Measurements from ENCODE around the gene ERVH48-1.
A peak's percentile ranks its signal among the peaks of the same experiment; 100 is the strongest.

Gene ERVH48-1

DNA sequence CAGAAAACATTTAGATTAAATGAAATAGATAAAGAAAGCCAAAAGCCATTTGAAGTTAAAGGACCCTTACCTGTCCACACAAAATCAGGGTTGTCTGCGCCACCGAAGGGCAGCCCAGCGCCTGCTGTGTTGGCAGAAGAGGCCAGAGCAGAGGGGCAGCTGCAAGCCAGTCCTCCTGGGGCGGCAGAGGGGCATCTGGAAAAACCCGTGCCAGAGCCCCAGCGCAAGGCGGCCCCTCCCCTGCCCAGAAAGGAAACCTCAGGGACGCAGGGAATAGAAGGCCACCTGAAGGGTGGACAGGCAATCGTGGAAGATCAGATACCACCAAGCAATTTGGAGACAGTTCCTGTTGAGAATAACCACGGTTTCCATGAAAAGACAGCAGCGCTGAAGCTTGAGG, 21.6 kb downstream of the ERVH48-1 start:
- Histone ChIP-seq H3K4me1 (no peaks in the 10 kb centered on the region), H3K27me3 (no peaks in the 10 kb centered on the region), H3K4me3 (ENCODE audit: low read depth, low read length) (no peak overlapping the region), H3K9me3 (no peaks in the 10 kb centered on the region), H3K36me3 (peaks cover 78% of the 10 kb centered on the region)
- DNase-seq: no peak
- TF ChIP-seq, protein P1, sequence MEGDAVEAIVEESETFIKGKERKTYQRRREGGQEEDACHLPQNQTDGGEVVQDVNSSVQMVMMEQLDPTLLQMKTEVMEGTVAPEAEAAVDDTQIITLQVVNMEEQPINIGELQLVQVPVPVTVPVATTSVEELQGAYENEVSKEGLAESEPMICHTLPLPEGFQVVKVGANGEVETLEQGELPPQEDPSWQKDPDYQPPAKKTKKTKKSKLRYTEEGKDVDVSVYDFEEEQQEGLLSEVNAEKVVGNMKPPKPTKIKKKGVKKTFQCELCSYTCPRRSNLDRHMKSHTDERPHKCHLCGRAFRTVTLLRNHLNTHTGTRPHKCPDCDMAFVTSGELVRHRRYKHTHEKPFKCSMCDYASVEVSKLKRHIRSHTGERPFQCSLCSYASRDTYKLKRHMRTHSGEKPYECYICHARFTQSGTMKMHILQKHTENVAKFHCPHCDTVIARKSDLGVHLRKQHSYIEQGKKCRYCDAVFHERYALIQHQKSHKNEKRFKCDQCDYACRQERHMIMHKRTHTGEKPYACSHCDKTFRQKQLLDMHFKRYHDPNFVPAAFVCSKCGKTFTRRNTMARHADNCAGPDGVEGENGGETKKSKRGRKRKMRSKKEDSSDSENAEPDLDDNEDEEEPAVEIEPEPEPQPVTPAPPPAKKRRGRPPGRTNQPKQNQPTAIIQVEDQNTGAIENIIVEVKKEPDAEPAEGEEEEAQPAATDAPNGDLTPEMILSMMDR (IDR thresholded peaks at IDR 0.05; ENCODE audit: low read depth, low read length): no peak

DNA sequence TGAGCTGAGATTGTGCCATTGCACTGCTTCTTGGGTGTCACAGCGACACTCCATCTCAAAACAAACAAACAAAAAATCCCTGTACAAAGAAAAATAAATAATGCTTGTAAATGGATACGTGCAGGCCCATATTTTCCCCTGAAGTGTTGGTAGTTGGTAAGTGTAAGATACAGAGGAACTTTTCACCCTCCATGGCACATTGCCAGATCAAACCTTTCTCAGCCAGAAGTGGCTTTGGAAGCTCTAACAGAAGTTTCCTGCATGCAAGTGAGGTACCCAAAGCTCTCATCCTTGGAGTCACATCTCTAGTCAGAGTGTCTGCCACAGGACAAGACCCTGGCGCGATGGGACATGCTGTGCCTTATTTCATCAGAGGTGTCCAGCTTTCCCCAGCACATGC, 25.0 kb downstream of the ERVH48-1 start:
- Histone ChIP-seq H3K36me3 (peaks cover 72% of the 10 kb centered on the region), H3K4me3 (ENCODE audit: low read depth, low read length) (no peak overlapping the region), H3K27me3 (no peaks in the 10 kb centered on the region), H3K4me1 (no peaks in the 10 kb centered on the region), H3K9me3 (no peaks in the 10 kb centered on the region)
- TF ChIP-seq, protein P1 (IDR thresholded peaks at IDR 0.05; ENCODE audit: low read depth, low read length): no peak
- DNase-seq: no peak

DNA sequence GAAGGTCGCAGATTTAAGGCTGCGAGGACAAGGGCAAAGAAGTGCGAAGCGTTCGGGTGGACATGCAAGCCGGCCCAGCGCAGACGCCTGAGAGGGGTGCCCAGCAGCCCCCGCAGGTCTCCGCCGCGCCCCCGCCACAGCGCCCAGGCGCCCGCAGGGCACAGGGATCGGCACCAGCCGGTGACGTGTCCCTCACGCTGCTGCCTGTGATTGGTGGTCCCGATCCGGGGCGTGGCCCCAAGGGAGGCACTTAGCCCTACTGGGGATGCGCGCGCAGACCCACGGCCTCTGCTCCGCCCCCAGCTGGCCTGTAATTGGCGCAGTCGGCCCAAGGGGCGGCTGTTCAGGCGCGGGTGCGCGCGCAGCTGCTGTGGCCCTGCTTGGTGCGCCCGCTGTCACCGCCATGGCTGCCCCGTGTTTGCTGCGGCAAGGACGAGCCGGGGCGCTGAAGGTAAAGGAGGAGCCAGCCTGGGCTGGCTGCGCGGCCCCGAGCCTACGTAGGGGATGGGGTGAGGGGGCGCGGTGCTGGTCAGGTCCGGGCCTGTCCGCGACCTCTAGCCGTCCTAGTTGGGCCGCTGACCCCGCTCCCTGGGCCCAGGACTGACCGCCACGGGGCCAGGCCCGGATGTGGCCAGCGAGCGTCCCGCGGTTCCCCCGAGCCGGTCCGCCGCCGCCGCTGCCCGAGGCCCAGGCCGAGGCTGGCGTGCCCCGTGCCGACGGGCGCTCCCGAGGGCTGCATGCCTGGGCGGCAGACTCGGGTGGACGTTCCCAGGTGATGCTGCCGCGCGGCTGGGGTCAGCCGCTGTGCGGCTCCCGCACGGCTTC, 32.3 kb downstream of the ERVH48-1 start, which contains the start of gene NDUFV3:
Gene NDUFV3, plus strand, starts transcription at position 379 of the 825 bp plus-strand sequence. Its CDS starts 25 bp downstream, at position 404.
- TF ChIP-seq, protein P1 (IDR thresholded peaks at IDR 0.05; ENCODE audit: low read depth, low read length): no peak
- H3K27me3 ChIP-seq: no peaks in the 10 kb centered on the region
- peak; percentile 100 for DNase-seq
- peak within 1 kb of the TSS; percentile 98 for H3K4me3 ChIP-seq (ENCODE audit: low read depth, low read length)
- no peaks in the 10 kb centered on the region; the same call in 1 of the 2 replicates for H3K4me1 ChIP-seq
- no peaks in the 10 kb centered on the region for H3K9me3 ChIP-seq
- peaks cover 19% of the 10 kb centered on the region for H3K36me3 ChIP-seq

DNA sequence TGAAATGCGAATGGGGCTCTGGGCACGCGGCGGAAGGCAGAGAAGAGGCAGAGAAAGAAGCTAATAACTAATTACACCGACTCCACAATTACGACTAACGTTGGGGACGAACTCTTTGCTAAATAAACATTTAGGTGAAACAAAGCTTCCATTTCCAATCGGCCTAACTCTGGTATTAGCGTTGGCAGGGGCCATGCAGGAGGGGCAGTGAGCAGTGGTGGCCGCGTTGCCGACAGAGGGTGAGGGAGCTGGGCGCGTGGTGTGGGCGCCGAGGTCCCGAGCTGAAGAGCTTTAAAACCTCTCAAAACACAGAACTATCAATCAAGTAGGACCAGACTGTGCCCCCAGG, 32.9 kb downstream of the ERVH48-1 start:
- Histone ChIP-seq H3K27me3 (no peaks in the 10 kb centered on the region), H3K36me3 (peaks cover 14% of the 10 kb centered on the region), H3K9me3 (no peaks in the 10 kb centered on the region), H3K4me1 (no peaks in the 10 kb centered on the region; the same call in 1 of the 2 replicates), H3K4me3 (ENCODE audit: low read depth, low read length) (peak overlapping the region; percentile 98)
- TF ChIP-seq, protein P1 (IDR thresholded peaks at IDR 0.05; ENCODE audit: low read depth, low read length): no peak
- DNase-seq: no peak

DNA sequence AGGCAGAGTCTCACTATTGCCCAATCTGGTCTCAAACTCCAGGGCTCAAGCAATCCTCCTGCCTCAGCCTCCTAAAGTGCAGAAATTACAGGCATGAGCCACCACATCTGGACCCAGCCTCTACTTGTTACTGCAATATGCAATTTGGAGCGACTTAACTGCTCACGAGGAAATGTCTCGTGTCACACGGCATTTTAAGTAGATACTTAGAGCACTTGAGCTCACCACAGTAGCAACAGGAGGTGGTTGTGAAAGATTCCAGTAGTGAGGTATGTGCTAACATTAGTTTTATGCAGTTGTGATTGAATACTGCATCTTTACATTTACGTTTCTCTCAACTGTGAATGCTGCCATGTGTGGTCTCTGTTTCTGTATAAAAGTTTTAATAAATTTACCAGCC, 38.1 kb downstream of the ERVH48-1 start:
- no peak overlapping the region for H3K4me3 ChIP-seq (ENCODE audit: low read depth, low read length)
- TF ChIP-seq, protein P1 (IDR thresholded peaks at IDR 0.05; ENCODE audit: low read depth, low read length): no peak
- no peaks in the 10 kb centered on the region; the same call in 1 of the 2 replicates for H3K4me1 ChIP-seq
- H3K9me3 ChIP-seq: no peaks in the 10 kb centered on the region
- H3K27me3 ChIP-seq: no peaks in the 10 kb centered on the region
- DNase-seq: no peak
- no peaks in the 10 kb centered on the region for H3K36me3 ChIP-seq

DNA sequence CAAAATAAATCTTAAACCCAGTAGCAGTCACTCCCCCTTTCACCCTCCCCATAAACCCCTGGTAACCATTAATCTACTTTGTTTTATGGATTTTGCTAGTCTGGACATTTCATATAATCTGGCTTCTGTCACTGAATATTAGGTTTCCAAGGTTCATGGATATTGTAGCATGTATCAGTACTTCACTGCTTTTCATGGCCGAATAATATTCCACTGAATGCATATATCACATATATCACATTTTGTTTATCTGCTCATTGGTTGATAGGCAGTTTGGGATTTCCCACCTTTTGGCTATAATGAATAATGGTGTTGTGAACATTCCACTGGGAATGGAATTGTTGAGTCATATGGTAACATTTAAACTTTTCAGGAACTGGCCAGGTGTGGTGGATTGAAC, 41.5 kb downstream of the ERVH48-1 start:
- TF ChIP-seq, protein P1 (IDR thresholded peaks at IDR 0.05; ENCODE audit: low read depth, low read length): no peak
- no peaks in the 10 kb centered on the region for H3K4me1 ChIP-seq

More for the DNA sequence above, 41.5 kb downstream of the ERVH48-1 start:
- Histone ChIP-seq H3K9me3 (no peaks in the 10 kb centered on the region), H3K27me3 (no peaks in the 10 kb centered on the region), H3K36me3 (no peaks in the 10 kb centered on the region), H3K4me3 (ENCODE audit: low read depth, low read length) (no peak overlapping the region)
- DNase-seq: no peak

Data from BE2C (cell line).